NCI-H1436 (cell line): Measurements from ENCODE around the gene PAQR4.

Source experiments
- DNase-seq: peaks from one replicate; lab custom pipeline; 2025; lab: John Stamatoyannopoulos, UW

Gene PAQR4

DNA sequence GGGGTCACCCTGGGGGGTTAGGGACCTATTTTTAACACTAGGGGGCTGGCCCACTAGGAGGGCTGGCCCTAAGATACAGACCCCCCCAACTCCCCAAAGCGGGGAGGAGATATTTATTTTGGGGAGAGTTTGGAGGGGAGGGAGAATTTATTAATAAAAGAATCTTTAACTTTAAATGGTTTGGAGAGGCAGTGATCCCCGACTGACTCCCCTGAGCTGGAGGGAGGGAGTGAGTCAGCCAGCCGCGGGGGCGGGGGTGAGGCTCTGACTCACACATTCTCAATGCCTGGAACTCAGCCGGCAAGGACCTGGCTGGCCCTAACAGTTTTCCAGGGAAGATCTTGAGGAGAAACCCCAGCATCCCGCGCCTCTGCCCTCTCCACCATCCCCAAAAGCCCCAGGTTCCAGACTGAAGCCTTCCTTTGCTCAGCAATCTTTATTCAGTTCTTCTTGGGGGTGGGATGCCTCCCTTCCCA is 53.1 kb downstream of the PAQR4 start:
- no peak for DNase-seq

DNA sequence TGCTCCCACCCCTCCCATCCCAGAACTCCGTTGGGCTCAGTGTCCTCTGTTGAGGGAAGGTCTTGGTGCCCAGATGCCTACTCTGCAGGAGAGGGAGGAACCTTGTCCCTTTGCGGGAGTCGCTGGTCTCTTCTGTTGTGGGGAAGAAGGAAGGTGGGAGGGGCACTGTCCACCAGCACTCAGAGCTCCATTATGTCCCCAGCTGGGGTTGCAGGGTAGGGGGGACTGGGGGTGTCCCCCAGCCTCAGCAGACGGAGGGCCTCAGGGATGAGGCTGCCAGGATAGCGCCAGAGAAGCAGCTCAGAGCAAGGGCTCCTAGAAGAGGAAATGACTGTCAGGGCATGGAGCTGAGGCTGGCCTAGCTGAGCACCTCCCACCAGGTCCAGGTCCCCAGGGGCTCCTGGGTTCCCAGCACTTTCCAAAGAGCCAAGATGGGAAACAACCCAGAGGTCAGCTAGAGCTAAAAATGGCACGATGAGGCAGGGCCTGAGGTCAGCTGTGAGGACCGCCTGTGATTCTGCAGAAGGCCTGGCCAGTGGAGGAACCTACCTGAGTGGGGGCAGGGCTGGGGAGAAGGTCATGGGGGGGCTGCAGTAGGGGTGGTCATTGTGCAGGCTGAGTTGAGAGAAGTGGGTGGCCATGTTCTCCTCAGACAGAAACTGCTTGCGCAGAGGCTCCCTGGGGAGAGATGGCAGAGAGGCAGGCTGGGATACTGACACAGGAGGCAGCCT is 53.7 kb downstream of the PAQR4 start:
- peak; percentile 76 for DNase-seq
